ENCODE measurements around the gene RACGAP1.

DNA sequence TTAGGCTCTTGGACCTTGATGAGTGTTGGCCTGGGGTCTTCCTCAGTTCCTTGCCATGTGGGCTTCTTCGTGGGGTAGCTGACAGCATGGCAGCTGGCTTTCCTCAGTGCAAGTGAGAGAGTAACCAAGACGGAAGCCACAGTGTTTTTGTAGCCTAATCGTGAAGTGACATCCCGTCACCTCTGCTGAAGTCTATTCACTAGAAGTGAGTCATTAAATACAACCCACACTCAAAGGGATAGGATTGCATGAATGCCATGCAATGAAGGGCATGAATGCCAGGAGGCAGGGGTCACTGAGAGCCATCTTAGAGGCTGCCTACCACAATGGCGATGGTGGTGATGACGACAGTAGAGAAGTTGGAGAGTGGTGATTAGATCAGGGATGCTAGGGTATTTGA lies 18.6 kb upstream of the RACGAP1 start:
- TF ChIP-seq L3MBTL2 (conservative IDR thresholded peaks at IDR 0.05) (no peak), SP1 (IDR thresholded peaks at IDR 0.05) (no peak), NFRKB (IDR thresholded peaks at IDR 0.05) (no peak), SUZ12 (IDR thresholded peaks at IDR 0.05) (no peak), BHLHE40 (IDR thresholded peaks at IDR 0.05; ENCODE audit: borderline replicate concordance) (no peak), FOXM1 (IDR thresholded peaks at IDR 0.05; ENCODE audit: borderline replicate concordance) (no peak), FOXA1 (IDR thresholded peaks at IDR 0.05) (no peak), TARDBP (IDR thresholded peaks at IDR 0.05) (no peak)

All from HEK293T (cell line).